ENCODE results near the gene PAPLN. TPM values are rescaled to one million over a fixed set of nuclear protein-coding genes. Genes with fewer than 3 reads are reported as not detected.
A peak's percentile ranks its signal among the peaks of the same experiment; 100 is the strongest.

Gene PAPLN
- total and polyA plus RNA-seq, 8 donors, result 1.1 to 18.3 (median 2.9) TPM

DNA sequence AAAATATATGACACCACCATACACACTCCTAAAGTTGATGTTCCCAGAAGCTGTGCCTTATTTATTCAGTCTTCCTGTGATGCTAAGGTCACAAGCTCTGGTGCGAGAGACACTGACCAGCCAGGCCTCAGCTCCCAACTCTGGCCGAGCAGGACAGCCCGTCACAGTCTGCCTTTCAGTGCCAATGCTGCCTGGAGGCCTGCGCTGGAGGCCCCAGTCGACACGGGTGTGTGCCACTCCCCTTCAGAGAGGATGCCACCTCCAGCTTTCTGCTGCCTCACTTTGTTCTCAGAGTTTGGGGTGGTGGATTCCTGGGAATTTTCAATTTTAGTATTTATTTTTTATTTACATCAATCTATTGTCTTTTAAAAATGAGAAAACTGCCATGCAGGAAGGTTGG lies 7.3 kb upstream of the PAPLN start:
- 90% methylated on average over 6 of the region's 6 CpGs for WGBS, 2 donors
- intact Hi-C loops (cut with DNase I), result no loop called here

DNA sequence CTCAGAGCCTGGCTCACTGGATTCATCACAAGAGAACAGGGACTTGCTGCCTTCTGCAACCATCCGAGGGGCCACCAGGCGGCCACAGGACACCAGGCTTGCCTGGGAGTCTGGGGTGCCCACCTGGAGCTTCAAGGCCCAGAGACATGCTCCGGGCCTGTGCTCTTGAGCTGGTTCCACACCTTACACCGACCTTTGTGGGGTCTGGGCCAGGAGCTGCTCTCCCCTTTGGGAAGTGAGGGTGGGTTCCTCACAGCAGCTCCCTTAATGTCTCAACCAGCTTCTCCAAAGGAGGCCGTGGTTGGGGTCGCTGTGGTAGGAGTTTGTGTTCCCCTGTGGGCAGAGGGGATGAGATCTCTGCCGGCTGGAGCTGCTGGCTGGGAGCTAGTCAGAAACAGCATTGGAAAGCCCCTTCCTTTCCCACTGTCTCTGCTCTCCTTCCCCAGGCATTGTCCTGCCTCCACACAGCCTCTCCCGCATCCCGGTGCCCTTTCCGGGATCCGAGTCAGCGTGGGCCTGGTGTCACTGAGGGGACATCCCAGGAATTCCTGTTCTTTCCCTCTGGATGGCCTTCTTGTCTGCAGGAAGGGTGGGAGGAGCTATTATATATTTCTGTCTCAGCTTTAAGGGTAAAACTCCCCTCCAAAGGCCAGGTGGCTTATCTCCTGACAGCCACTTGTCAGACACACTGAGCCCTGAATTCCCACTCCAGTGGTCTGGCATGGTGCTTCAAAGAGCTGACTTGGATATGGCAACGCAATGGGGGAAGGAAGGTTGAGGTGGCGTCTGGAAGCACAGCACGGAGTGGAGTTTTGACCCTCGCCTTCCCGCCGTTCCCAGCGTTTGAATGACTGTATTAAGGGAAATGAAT lies 5.1 kb upstream of the PAPLN start:
- H3K27ac ChIP-seq, result no peak overlapping the region
- TF ChIP-seq, protein P1, sequence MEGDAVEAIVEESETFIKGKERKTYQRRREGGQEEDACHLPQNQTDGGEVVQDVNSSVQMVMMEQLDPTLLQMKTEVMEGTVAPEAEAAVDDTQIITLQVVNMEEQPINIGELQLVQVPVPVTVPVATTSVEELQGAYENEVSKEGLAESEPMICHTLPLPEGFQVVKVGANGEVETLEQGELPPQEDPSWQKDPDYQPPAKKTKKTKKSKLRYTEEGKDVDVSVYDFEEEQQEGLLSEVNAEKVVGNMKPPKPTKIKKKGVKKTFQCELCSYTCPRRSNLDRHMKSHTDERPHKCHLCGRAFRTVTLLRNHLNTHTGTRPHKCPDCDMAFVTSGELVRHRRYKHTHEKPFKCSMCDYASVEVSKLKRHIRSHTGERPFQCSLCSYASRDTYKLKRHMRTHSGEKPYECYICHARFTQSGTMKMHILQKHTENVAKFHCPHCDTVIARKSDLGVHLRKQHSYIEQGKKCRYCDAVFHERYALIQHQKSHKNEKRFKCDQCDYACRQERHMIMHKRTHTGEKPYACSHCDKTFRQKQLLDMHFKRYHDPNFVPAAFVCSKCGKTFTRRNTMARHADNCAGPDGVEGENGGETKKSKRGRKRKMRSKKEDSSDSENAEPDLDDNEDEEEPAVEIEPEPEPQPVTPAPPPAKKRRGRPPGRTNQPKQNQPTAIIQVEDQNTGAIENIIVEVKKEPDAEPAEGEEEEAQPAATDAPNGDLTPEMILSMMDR (IDR thresholded peaks at IDR 0.05), result no peak
- peaks cover 0 to 6% (median 0%) of the 10 kb centered on the region in 3 donors for H3K4me1 ChIP-seq
- ATAC-seq (peak in 1 of 4 donors; percentile 4), DNase-seq (no peak), FAIRE-seq (no peak)
- 65 to 68% methylated on average over 19 of the region's 19 CpGs for WGBS, 2 donors
- no peaks in the 10 kb centered on the region for H3K36me3 ChIP-seq
- no peaks in the 10 kb centered on the region for H3K27me3 ChIP-seq
- intact Hi-C loops (cut with DNase I), result no loop called here
- H3K9me3 ChIP-seq, result no peaks in the 10 kb centered on the region
- no peak overlapping the region for H3K4me3 ChIP-seq

More for the DNA sequence above, 7.3 kb upstream of the PAPLN start:
- TF ChIP-seq, protein P1 (IDR thresholded peaks at IDR 0.05), result no peak
- no peak overlapping the region for H3K27ac ChIP-seq
- peaks cover 0 to 6% (median 0%) of the 10 kb centered on the region in 3 donors for H3K4me1 ChIP-seq
- H3K27me3 ChIP-seq, result no peaks in the 10 kb centered on the region
- no peaks in the 10 kb centered on the region for H3K36me3 ChIP-seq
- no peak overlapping the region for H3K4me3 ChIP-seq
- no peaks in the 10 kb centered on the region for H3K9me3 ChIP-seq
- DNase-seq, result no peak
- FAIRE-seq, result no peak
- ATAC-seq, result no peak

DNA sequence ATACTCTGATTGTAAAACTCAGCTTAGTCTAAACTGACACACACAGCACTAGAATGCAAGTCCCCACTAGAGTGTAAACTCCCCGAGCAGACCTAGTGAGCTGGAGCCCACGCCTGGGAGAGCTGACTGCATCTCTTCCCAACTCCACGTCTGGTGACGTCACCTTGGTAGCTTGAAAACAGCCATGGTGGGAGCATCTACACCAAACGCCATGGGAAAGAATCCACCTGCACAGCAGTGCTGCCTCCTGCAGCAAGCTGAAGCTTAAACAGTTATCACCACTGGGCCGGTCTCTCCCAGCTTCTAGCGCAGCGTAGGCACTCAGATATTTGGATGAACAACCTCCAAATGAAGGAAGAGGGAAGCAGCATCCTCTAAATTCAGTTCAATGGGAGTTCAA lies 4.3 kb upstream of the PAPLN start:
- FAIRE-seq, result no peak
- Histone ChIP-seq H3K4me3 (no peak overlapping the region), H3K9me3 (no peaks in the 10 kb centered on the region), H3K27ac (no peak overlapping the region), H3K4me1 (peaks cover 0 to 6% (median 6%) of the 10 kb centered on the region in 3 donors), H3K27me3 (peaks cover 0 to 7% (median 0%) of the 10 kb centered on the region in 4 donors), H3K36me3 (no peaks in the 10 kb centered on the region)
- no peak for ATAC-seq
- intact Hi-C loops (cut with DNase I), result no loop called here
- 41 to 42% methylated on average over 8 of the region's 8 CpGs for whole genome bisulfite sequencing, 2 donors
- DNase-seq, result no peak
- TF ChIP-seq, protein P1 (IDR thresholded peaks at IDR 0.05), result no peak

DNA sequence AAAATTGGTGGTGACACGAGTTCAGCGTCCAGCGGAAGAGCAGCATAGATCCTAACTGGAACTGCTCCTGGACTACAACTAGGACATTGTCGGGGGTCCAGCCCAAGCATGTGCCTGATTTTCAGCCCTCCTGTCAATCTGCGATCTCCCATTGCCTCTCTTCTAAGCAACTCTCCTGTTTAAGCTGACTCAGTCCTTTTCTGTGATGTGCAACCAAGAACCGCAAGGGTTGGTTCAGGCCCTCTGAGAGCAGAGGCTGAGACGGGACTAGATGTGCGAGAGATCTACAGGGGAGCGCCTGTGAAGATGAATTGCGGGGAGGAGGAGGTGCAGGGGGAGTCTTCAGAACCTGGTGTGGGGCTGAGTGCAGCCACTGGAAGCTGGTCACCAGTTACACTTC lies 3.7 kb upstream of the PAPLN start:
- intact Hi-C loops (cut with DNase I), result no loop called here
- 86 to 90% methylated on average over 10 of the region's 10 CpGs for WGBS, 2 donors
- FAIRE-seq (no peak), ATAC-seq (no peak), DNase-seq (no peak)
- Histone ChIP-seq H3K4me1 (peaks cover 0 to 11% (median 10%) of the 10 kb centered on the region in 3 donors), H3K4me3 (no peak overlapping the region), H3K27ac (no peak overlapping the region), H3K36me3 (no peaks in the 10 kb centered on the region), H3K9me3 (no peaks in the 10 kb centered on the region), H3K27me3 (peaks cover 0 to 11% (median 0%) of the 10 kb centered on the region in 4 donors)
- TF ChIP-seq, protein P1 (IDR thresholded peaks at IDR 0.05), result no peak

DNA sequence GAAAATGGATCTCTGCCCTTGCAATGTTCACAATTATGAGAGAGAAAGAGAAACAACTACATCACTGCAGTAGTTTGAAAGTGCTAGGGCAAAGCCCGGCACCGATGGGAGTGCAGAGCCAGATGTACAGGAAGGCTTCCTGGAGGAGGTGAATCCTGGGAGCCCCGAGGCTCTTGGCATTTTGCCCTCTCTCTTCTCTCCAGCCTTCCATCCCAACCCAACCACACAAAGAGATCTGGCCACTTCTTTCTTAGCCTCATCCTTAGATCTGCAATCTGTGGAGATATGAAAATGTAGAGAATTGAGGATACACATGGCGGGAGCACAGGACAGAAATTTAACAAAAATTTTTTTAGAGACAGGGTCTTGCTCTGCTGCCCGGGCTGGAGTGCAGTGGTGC lies 3.3 kb upstream of the PAPLN start:
- intact Hi-C loops (cut with DNase I), result no loop called here
- Histone ChIP-seq H3K4me1 (peaks cover 0 to 10% (median 7%) of the 10 kb centered on the region in 3 donors), H3K9me3 (no peaks in the 10 kb centered on the region), H3K36me3 (no peaks in the 10 kb centered on the region), H3K27ac (no peak overlapping the region), H3K4me3 (no peak overlapping the region), H3K27me3 (peaks cover 0 to 11% (median 0%) of the 10 kb centered on the region in 4 donors)
- WGBS, 2 donors, result 75 to 78% methylated on average over 5 of the region's 5 CpGs
- no peak for DNase-seq
- TF ChIP-seq, protein P1 (IDR thresholded peaks at IDR 0.05), result no peak
- ATAC-seq, result no peak
- FAIRE-seq, result no peak

All from pancreas (tissue), 10 donors.